Measurements from ENCODE around the gene EHBP1L1.

- TF ChIP-seq CTCF (IDR thresholded peaks at IDR 0.05; ENCODE audit: low read depth, low read length, missing input control) (no peak), SP1 (IDR thresholded peaks at IDR 0.05) (no peak), TAF1 (conservative IDR thresholded peaks at IDR 0.05) (no peak), MAX (IDR thresholded peaks at IDR 0.05) (no peak), ATF3 (IDR thresholded peaks at IDR 0.05) (no peak), REST (IDR thresholded peaks at IDR 0.05) (no peak), GABPA (IDR thresholded peaks at IDR 0.05 in 1 of 2, conservative IDR thresholded peaks at IDR 0.05 in 1 of 2) (no peak), RAD21 (IDR thresholded peaks at IDR 0.05) (no peak), JUND (IDR thresholded peaks at IDR 0.05) (no peak)
Observed at GRCh38 chr11:65537296-65537597, 38.6 kb upstream of the EHBP1L1 start.

All from liver (tissue), 3 donors.